Activated effector memory CD4-positive, alpha-beta T cell treated with anti-CD3 and anti-CD28 coated beads, Interleukin-2, amount 50 U/mL, for 16 hours (primary cell): Measurements from ENCODE around the gene SMAD7.

ENCODE experiments used
- DNase-seq: peaks from one replicate; pipeline ENCODE4 v3.0.0-alpha.2; 2020

The SMAD7 gene

DNA sequence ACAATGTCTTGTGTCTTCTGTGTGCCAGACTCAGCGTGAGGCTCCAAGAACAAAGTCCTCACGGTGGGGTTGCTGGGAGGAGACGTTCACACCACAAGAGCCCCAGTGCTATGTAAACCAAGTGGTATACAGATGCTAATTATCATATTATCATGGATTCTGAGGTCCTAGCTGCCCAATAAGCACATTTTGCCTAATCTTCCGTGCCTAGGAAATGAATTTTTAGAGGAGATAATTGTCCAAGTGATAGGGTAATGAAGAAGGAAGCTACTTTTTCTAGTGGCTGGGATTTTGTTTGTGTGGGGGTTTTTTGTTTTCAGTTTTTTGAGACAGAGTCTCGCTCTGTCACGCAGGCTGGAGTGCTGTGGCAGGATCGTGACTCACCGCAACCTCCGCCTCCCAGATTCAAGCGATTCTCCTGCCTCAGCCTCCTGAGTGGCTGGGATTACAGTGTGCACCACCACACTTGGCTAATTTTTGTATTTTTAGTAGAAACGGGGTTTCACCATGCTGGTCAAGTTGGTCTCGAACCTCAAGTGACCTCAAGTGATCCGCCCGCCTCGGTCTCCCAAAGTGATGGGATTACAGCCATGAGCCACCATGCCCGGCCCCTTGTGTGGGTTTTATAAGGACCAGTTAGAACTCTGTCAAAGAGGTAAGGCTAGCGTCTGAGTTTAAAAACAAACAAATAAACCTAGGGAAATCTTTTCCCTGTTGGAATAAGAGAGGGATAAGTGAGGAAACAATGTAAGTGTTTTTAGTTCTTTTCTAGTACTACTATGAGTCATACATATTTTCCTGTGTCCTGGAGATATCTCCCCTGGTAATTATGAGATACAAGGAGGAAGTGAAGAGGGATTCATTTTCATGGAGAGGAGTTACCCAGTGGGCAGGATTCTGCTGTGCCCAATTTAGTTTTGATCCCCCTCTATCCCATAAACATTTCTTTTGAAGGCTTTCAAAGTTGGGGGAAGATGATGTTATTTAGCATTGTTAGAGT lies 9.5 kb upstream of the SMAD7 start:
- DNase-seq, result no peak

DNA sequence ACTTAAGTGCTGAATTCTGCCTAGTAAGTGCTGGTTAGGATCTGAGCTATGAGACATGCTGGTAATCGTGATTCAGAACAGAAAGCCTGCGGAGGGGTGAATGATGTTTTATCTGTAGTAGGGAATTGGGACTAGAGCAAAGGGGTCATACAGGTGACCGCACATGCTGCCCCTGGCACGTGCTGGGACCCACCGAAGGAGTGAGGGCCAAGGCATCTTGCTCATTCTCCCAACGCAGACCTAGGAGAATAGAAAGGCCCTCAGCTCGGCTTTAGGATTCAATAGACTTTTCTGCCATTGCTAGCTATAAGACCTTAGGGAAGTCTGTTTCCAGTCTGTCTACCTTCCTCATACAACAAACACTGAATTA lies 8.8 kb upstream of the SMAD7 start:
- DNase-seq, result no peak

DNA sequence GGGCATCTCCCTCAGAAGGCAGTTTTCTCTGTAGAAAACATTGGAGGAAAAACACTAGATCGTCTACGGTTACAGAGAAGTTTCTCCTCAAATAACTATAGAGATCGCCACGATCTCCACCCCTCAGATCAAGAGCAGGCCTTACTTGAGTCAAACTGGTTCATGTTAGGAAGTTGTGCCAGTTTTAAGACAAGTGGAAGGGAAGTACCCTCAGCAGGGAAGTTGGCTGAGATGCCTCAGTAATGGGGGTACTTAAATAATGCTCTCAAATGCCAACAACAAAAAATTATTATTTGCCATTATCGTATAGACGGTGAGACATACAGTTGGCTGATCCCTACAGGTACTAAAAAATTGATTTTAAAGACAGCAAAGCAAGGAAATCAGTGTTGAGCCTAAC lies 8.2 kb upstream of the SMAD7 start:
- no peak for DNase-seq

GRCh38 chr18:48957616-48958015 lies 6.9 kb upstream of the SMAD7 start:
- no peak for DNase-seq

- DNase-seq, result no peak
Measured at GRCh38 chr18:48957136-48957535, 6.4 kb upstream of the SMAD7 start.

DNA sequence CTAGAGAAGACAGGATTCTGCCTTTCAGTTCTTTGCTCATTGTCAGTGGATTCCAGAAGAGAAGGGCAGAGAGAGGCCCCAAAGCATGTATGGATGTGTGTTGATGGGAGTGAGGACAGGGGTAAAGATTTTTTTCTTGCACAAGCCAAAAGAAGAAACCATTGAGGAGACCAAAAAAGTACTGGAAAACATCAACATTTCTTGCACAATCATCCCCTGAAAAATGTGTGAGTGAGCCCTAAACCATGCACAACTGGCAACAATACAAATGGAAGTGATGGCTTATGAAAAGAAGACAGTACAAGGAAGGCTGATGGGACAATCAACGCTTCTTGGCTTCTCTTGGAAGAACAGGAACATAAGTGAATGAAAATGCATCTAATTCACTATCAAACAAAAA lies 5.6 kb upstream of the SMAD7 start:
- no peak for DNase-seq

- DNase-seq, result peak; percentile 69
Measured at GRCh38 chr18:48955830-48956261, 5.1 kb upstream of the SMAD7 start.

- DNase-seq, result no peak
Measured at GRCh38 chr18:48954886-48955819, 4.4 kb upstream of the SMAD7 start.

GRCh38 chr18:48953104-48953706 lies 2.4 kb upstream of the SMAD7 start:
- no peak for DNase-seq

DNA sequence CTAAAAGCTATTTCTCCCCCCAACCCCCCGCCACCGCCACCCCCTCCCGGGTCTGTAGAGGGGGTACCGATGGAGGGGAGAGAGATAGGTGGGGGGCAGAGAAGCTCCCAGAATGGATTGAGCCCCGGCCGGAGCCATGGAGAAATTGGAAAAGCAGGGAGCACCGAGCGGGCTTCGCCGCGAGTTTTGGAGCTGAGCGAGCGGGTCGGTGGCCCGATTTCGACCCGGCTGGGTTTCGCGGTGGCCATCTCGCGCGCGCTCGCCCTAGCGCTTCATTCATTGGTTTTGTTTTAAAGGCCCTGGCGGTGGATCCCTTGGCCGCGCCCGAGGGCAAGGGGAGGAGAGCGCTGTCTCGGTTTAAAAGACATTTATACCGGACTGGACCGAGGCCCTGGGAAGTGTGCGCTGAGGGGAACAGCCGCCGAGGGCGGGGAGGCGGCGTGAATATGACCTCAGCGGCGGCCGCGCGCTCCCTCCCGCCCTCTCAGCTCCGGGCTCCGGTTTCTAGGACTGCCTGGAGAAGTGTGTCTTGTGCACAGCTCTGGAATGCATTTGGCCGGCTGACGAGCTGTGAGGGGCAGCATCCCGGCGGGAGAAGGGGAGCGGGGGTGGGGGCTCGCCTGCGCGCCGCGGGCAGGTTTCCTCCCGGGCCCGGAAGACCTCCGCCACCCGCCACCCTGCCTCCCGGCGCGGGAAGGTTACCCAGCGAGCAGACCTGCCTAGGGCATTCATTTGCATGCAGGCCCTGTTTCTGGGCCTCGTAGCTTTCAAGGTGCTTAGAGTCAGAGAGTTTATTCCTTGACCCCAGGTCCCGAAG lies 1.7 kb upstream of the SMAD7 start:
- peak; percentile 83 for DNase-seq

GRCh38 chr18:48951448-48952286 lies 902 bp upstream of the SMAD7 start:
- DNase-seq, result peak; percentile 90

DNA sequence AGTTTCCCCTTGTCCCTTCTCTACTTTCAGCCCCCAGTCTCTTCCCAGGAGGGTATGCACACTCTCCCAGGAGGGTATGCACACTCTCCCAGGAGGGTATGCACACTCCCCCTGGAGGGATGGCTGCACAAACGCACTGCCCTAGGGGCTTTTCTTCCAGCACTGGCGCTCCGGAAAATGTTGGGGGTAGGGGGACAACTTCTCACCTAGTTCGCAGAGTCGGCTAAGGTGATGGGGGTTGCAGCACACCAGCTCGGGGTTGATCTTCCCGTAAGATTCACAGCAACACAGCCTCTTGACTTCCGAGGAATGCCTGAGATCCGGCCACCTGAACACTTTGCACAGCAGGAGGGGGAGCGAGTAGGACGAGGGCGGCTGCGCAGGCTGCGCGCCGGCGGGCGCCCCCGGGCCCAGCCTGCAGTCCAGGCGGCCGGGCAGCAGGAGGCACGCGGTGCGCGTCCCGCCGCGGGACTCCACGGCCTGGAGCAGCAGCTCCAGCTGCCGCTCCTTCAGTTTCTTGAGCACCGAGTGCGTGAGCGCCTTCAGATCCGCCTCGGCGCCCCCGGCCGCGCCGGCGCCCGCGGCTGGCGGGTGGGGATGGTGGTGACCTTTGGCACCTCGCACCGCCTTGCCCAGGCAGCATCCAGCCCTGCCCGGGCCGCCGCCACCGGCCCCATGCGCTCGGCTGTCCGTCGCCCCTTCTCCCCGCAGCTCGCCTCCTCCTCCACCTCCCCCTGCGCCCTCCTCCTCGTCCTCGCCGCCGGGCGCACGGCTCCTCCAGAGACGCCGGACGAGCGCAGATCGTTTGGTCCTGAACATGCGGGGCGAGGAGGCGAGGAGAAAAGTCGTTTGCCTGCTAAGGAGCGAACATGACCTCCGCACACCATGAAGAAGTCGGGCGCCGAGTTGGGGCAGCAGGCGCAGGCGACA lies 894 bp downstream of the SMAD7 start:
- DNase-seq, result peak; percentile 71

GRCh38 chr18:48949050-48949605 lies 1.6 kb downstream of the SMAD7 start:
- DNase-seq, result peak; percentile 80

DNA sequence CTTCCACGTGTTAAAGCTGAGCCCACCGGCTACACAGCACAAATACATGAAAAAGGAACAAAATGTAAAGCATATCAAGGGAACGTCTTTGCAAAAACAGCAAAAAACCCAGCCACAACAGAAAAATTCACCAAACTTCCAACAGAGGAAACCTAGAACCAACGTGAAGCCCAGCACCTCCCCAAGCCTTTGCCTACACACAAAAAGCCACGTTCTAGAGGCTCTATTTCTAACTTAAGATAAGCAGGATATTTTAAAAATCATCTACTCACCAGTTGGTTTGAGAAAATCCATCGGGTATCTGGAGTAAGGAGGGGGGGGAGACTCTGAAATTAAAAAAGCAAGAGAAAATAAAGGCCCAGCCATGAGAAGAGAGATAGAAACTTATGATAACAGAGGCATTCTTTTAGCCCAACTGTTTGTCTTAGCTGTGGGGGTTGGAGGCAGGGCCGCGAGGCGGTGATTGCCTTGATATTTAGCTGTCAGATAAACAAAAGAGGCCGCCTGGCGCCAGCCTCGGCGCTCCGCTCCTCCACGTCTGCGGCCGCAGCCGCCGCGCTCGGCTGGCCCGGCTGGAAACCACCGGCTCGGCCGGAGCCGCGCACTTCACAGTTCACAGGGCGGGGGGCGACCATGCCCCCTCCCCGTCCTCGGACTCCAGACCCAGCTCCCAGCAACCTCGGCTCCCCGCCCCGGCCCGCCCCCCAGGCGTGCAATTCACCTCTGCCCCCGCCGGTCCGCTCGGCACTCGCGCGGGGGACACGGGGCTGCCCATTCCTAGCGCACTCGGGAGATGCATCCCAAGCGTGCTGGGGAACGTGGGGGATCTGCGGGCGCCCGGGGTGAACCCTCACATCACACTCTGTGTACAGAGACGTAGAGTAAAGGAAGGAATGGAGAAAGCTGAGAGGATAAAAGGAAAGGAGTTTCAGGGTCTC lies 2.4 kb downstream of the SMAD7 start:
- DNase-seq, result peak; percentile 80

DNA sequence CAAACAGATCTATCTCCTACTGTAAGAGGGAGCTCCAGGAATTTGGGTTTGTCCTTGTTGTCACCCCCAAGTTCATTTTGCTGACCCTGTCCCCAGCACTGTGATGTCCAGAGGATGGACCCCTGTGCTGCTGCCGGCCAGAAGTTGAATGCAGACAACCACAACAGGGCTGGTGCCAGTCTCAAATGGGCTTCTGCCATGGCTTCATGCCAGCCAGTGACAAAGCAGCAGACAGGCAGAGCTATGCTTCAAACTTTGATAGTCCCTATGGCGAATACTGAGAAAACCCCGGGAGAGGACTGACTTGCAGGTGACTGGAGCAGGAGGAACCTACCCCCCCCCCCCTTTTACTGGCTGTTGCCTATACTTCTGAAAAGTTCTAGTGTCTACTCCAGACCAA lies 3.2 kb downstream of the SMAD7 start:
- DNase-seq, result no peak

DNA sequence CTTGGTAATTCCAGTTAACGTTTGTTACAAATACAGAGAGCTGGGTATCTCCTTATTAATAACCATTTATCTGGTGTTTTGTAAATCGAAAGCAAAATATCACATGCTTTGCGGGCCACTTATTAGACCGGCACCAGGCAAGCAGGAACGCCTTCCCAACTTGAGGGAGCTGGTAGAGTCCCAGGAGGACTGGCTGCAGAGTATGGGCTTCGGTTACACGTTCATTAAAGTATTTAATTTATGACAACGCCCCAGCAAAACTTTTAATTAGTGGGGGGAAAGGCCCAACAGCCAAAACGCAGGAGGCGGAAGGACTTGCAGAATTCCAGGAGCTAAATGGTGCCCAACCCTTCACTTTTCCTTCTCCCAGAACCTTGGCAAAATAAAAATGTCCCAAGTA lies 3.7 kb downstream of the SMAD7 start:
- DNase-seq, result no peak

GRCh38 chr18:48946329-48946835 lies 4.4 kb downstream of the SMAD7 start:
- no peak for DNase-seq

DNA sequence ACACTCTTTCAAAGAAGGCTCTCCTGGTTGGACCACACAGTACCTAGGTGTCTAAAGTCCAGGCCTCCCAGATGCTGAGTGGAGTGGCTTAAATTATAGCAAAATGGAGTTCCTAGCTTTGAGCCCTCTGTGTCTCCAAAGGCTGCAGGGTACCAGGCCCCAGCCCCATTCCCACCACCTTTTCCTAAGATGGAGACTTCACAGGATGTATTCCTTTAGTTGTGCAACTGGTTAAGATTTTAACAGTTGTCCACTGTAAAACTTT lies 4.9 kb downstream of the SMAD7 start:
- DNase-seq, result no peak

DNA sequence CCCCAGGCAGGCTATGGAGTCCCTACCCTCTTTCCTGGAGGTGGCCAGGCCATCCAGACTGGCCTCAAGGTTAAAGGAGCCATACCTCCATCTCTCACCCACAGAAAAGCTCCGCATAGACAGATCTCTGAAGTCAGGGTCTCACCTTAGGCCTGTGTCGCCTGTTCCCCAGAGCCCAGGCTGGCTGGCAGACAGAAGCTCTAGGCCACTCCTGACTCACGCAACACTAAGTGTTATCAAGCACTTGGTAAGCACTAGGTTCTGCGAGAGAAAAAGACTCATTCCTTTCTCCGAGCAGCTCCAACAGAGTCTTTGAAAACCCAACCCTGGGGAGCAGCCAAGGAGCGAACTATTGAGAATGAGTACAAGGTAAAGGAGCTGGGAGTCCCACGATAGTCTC lies 6.1 kb downstream of the SMAD7 start:
- no peak for DNase-seq
